ENCODE results near the gene NCAPD2.

The NCAPD2 gene

GRCh38 chr12:6549684-6550151 lies 55.8 kb downstream of the NCAPD2 start:
- no peaks in the 10 kb centered on the region for H3K36me3 ChIP-seq (replicated peaks; ENCODE audit: insufficient read depth, low read length)
- H3K27ac ChIP-seq (ENCODE audit: low read length), result no peak overlapping the region
- no peaks in the 10 kb centered on the region for H3K9me2 ChIP-seq (replicated peaks; ENCODE audit: insufficient read depth, low read length)
- H2AFZ ChIP-seq (ENCODE audit: low read length), result no peak overlapping the region
- H3K9ac ChIP-seq (ENCODE audit: low read length), result no peak overlapping the region
- peaks cover 40% of the 10 kb centered on the region for H3K79me2 ChIP-seq (ENCODE audit: low read length)
- no peaks in the 10 kb centered on the region for H3K9me3 ChIP-seq (replicated peaks; ENCODE audit: insufficient read depth, low read length)
- no peaks in the 10 kb centered on the region for H3F3A ChIP-seq (ENCODE audit: insufficient read depth, low read length)
- 0 out of 2 replicates have a peak, but pooled peaks cover 3% of the 10 kb centered on the region for H3K4me1 ChIP-seq (ENCODE audit: low read length)
- DNase-seq, result no peak
- no peak overlapping the region for H3K4me2 ChIP-seq (ENCODE audit: low read depth, low read length)
- no peak overlapping the region for H3K4me3 ChIP-seq (ENCODE audit: low read length)
- H3K27me3 ChIP-seq (replicated peaks; ENCODE audit: insufficient read depth, low read length), result no peaks in the 10 kb centered on the region
- H4K20me1 ChIP-seq (ENCODE audit: insufficient read depth, low read length), result no peaks in the 10 kb centered on the region
- TF ChIP-seq, protein P1, sequence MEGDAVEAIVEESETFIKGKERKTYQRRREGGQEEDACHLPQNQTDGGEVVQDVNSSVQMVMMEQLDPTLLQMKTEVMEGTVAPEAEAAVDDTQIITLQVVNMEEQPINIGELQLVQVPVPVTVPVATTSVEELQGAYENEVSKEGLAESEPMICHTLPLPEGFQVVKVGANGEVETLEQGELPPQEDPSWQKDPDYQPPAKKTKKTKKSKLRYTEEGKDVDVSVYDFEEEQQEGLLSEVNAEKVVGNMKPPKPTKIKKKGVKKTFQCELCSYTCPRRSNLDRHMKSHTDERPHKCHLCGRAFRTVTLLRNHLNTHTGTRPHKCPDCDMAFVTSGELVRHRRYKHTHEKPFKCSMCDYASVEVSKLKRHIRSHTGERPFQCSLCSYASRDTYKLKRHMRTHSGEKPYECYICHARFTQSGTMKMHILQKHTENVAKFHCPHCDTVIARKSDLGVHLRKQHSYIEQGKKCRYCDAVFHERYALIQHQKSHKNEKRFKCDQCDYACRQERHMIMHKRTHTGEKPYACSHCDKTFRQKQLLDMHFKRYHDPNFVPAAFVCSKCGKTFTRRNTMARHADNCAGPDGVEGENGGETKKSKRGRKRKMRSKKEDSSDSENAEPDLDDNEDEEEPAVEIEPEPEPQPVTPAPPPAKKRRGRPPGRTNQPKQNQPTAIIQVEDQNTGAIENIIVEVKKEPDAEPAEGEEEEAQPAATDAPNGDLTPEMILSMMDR (IDR thresholded peaks at IDR 0.05; ENCODE audit: low read length), result no peak

GRCh38 chr12:6550294-6551062 lies 56.6 kb downstream of the NCAPD2 start:
- H3K4me2 ChIP-seq (ENCODE audit: low read depth, low read length), result no peak overlapping the region
- no peak overlapping the region for H3K27ac ChIP-seq (ENCODE audit: low read length)
- H3K79me2 ChIP-seq (ENCODE audit: low read length), result peaks cover 46% of the 10 kb centered on the region
- H3K4me1 ChIP-seq (ENCODE audit: low read length), result 0 out of 2 replicates have a peak, but pooled peaks cover 8% of the 10 kb centered on the region
- TF ChIP-seq, protein P1 (IDR thresholded peaks at IDR 0.05; ENCODE audit: low read length), result no peak
- TF ChIP-seq EZH2phosphoT487 (IDR thresholded peaks at IDR 0.05; ENCODE audit: low read length), result no peak
- TF ChIP-seq EZH2 (optimal IDR thresholded peaks at IDR 0.05; ENCODE audit: low read depth, low read length), result no peak
- H2AFZ ChIP-seq (ENCODE audit: low read length), result no peak overlapping the region
- no peak overlapping the region for H3K9ac ChIP-seq (ENCODE audit: low read length)
- H3K9me3 ChIP-seq (replicated peaks; ENCODE audit: insufficient read depth, low read length), result no peaks in the 10 kb centered on the region
- no peaks in the 10 kb centered on the region for H3K27me3 ChIP-seq (replicated peaks; ENCODE audit: insufficient read depth, low read length)
- DNase-seq, result no peak
- H4K20me1 ChIP-seq (ENCODE audit: insufficient read depth, low read length), result no peaks in the 10 kb centered on the region
- H3K36me3 ChIP-seq (replicated peaks; ENCODE audit: insufficient read depth, low read length), result no peaks in the 10 kb centered on the region
- H3K4me3 ChIP-seq (ENCODE audit: low read length), result no peak overlapping the region
- H3K9me2 ChIP-seq (replicated peaks; ENCODE audit: insufficient read depth, low read length), result no peaks in the 10 kb centered on the region
- no peaks in the 10 kb centered on the region for H3F3A ChIP-seq (ENCODE audit: insufficient read depth, low read length)

GRCh38 chr12:6551063-6551461 lies 57.2 kb downstream of the NCAPD2 start:
- no peak for DNase-seq
- Histone ChIP-seq H3K27me3 (replicated peaks; ENCODE audit: insufficient read depth, low read length) (no peaks in the 10 kb centered on the region), H3K4me1 (ENCODE audit: low read length) (0 out of 2 replicates have a peak, but pooled peaks cover 8% of the 10 kb centered on the region), H3K9me2 (replicated peaks; ENCODE audit: insufficient read depth, low read length) (no peaks in the 10 kb centered on the region), H3F3A (ENCODE audit: insufficient read depth, low read length) (no peaks in the 10 kb centered on the region), H3K4me3 (ENCODE audit: low read length) (no peak overlapping the region), H3K36me3 (replicated peaks; ENCODE audit: insufficient read depth, low read length) (no peaks in the 10 kb centered on the region), H3K9me3 (replicated peaks; ENCODE audit: insufficient read depth, low read length) (no peaks in the 10 kb centered on the region), H3K27ac (ENCODE audit: low read length) (no peak overlapping the region), H3K79me2 (ENCODE audit: low read length) (peaks cover 46% of the 10 kb centered on the region), H4K20me1 (ENCODE audit: insufficient read depth, low read length) (no peaks in the 10 kb centered on the region), H3K9ac (ENCODE audit: low read length) (no peak overlapping the region), H2AFZ (ENCODE audit: low read length) (no peak overlapping the region), H3K4me2 (ENCODE audit: low read depth, low read length) (no peak overlapping the region)
- TF ChIP-seq EZH2phosphoT487 (IDR thresholded peaks at IDR 0.05; ENCODE audit: low read length) (no peak), EZH2 (optimal IDR thresholded peaks at IDR 0.05; ENCODE audit: low read depth, low read length) (no peak)
- TF ChIP-seq, protein P1 (IDR thresholded peaks at IDR 0.05; ENCODE audit: low read length), result no peak

Measured in MM.1S (cell line).